Activated T-cell treated with anti-CD3 and anti-CD28 coated beads, Interleukin-2, amount 50 U/mL, for 24 hours (primary cell): ENCODE data around the gene LCN15.
"Not testable (repeated sequence)": the region's sequence is repeated elsewhere in the genome, so short reads cannot be mapped to it uniquely, and the experiment has no call there.

ENCODE experiments used
- DNase-seq: peaks from one replicate; pipeline ENCODE4 v3.0.0-alpha.2; 2020
- H3K27ac Mint-ChIP-seq: 2 replicates; pipeline ENCODE4 v1.8.0; 2020; ENCODE audit warnings: mild to moderate bottlenecking, mixed read lengths
- H3K27me3 Mint-ChIP-seq: 2 replicates; pipeline ENCODE4 v1.8.0; 2020; ENCODE audit warnings: mixed read lengths
- H3K36me3 Mint-ChIP-seq: 2 replicates; pipeline ENCODE4 v1.8.0; 2020; ENCODE audit warnings: low read depth, mixed read lengths
- H3K4me1 Mint-ChIP-seq: 2 replicates; pipeline ENCODE4 v1.8.0; 2020; ENCODE audit warnings: low read depth, mixed read lengths
- H3K4me3 Mint-ChIP-seq: 2 replicates; pipeline ENCODE4 v1.8.0; 2020; ENCODE audit warnings: mild to moderate bottlenecking, moderate library complexity, mixed read lengths
- H3K9me3 Mint-ChIP-seq: 2 replicates; pipeline ENCODE4 v1.8.0; 2020; ENCODE audit warnings: mixed read lengths

LCN15 gene

DNA sequence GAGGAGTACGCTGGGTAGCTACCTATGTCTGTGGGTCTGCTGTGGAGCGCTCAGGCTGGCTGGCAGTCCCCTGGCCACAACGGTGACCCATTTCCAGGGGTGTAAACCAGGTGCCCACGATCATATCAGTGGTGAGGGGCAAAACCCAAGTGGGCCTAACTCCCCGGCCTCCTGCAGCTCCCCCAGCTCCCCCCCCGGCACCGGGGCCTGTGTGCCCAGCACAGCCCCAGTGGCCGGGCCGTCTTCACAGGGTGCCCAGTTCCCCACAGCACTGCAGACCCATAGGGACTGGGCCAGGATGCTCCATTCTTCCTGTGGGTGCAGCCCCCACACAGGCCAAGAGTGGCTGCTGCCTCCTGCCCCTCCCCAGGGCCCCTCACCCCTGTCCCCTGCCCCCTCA, 5.3 kb downstream of the LCN15 start:
- DNase-seq: no peak
- H3K36me3 Mint-ChIP-seq: no peaks in the 10 kb centered on the region
- no peaks in the 10 kb centered on the region for H3K4me1 Mint-ChIP-seq
- H3K9me3 Mint-ChIP-seq: peaks cover 2% of the 10 kb centered on the region
- no peak overlapping the region for H3K4me3 Mint-ChIP-seq
- no peak overlapping the region for H3K27ac Mint-ChIP-seq
- peaks cover 29% of the 10 kb centered on the region for H3K27me3 Mint-ChIP-seq

- Mint-ChIP-seq H3K36me3 (no peaks in the 10 kb centered on the region), H3K4me3 (no peak overlapping the region), H3K9me3 (peaks cover 3% of the 10 kb centered on the region), H3K27ac (no peak overlapping the region), H3K27me3 (peaks cover 25% of the 10 kb centered on the region), H3K4me1 (no peaks in the 10 kb centered on the region)
- DNase-seq: no peak
Measured at GRCh38 chr9:136757751-136758140, 6.6 kb downstream of the LCN15 start.

DNA sequence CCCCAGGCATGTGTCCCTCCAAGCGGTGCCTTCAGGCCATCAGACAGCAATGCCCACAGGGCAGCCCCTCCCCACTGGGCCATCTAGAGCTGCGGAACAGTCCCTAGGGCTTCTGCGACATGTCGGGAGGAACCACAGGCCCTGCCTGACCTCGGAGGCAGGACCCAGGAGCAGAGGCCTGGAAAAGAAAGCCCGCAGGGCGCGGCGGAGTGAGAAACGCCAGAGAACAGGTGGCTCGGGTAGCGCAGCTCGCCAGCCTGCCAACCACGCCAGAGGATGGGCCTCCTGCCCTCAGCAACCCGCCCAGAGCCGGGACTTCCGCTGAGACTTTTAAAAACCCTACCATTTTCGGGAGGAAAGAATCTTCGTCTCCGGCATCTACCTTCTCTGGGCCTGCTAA, 7.0 kb downstream of the LCN15 start:
- Mint-ChIP-seq H3K9me3 (peaks cover 7% of the 10 kb centered on the region), H3K27me3 (peaks cover 27% of the 10 kb centered on the region), H3K4me1 (no peaks in the 10 kb centered on the region), H3K4me3 (no peak overlapping the region), H3K36me3 (peaks cover 2% of the 10 kb centered on the region), H3K27ac (no peak overlapping the region)
- DNase-seq: no peak

DNA sequence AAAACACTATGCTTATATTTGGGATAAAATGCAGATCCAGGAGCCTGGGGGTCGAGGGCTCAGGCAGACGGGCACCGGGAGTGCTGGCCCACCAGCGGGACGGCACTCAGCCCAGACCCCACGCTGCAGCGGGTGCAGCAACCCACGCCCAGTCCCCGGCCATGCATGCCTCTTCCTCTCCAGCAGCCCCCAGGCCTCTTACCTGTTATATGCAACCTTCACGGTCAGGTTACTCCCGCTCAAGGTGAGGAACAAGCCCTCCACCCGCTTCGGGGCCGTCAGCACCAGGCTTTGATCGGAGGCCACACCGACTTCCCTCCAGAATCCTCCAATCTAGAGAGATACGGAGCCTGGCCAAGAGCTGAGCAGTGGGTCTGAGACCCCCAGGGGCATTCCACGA, 7.5 kb downstream of the LCN15 start:
- Mint-ChIP-seq H3K4me1 (no peaks in the 10 kb centered on the region), H3K27me3 (peaks cover 32% of the 10 kb centered on the region), H3K27ac (no peak overlapping the region), H3K9me3 (peaks cover 12% of the 10 kb centered on the region), H3K4me3 (no peak overlapping the region), H3K36me3 (peaks cover 3% of the 10 kb centered on the region)
- no peak for DNase-seq

DNA sequence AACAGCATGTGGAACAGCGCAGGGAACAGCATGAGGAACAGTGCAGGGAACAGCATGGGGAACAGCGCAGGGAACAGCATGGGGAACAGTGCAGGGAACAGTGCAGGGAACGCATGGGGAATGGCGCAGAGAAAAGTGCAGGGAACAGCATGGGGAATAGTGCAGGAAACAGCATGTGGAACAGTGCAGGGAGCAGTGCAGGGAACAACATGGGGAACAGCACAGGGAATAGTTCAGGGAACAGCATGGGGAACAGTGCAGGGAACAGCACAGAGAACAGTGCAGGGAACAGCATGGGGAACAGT, 8.2 kb downstream of the LCN15 start:
- Mint-ChIP-seq H3K4me3 (no peak overlapping the region), H3K36me3 (peaks cover 3% of the 10 kb centered on the region), H3K27me3 (peaks cover 32% of the 10 kb centered on the region), H3K27ac (no peak overlapping the region), H3K9me3 (peaks cover 17% of the 10 kb centered on the region), H3K4me1 (no peaks in the 10 kb centered on the region)
- DNase-seq: no peak

DNA sequence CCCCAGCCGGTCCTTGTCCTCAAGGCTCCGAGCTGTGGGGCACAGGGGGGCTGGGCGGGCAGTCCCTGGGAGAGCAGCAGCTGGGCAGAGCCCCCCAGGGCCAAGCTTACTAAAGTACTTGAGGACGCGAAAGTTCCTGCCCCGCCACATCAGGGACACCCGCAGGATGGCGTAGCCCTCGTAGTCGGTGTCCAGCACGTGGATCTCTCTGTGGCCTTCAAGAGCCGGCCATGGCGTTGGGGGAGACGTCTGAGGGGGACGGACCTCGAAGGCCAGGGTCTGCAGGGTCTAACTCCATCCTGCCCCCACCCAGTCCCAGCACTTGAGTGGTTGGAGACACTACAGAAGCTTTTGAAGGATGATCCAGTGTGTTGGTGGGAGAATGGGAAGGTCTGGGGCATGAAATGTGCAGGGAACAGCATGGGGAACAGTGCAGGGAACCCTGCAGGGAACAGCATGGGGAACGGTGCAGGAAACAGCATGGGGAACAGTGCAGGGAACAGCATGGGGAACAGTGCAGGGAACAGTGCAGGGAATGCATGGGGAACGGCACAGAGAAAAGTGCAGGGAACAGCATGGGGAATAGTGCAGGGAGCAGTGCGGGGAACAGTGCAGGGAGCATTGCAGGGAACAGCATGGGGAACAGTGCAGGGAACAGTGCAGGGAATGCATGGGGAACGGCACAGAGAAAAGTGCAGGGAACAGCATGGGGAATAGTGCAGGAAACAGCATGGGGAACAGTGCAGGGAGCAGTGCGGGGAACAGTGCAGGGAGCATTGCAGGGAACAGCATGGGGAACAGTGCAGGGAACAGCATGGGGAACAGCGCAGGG, 8.8 kb downstream of the LCN15 start:
- not testable (repeated sequence) for H3K36me3 Mint-ChIP-seq, H3K27ac Mint-ChIP-seq, H3K4me3 Mint-ChIP-seq, DNase-seq, H3K4me1 Mint-ChIP-seq
- peaks cover 17% of the 10 kb centered on the region for H3K9me3 Mint-ChIP-seq
- peaks cover 30% of the 10 kb centered on the region for H3K27me3 Mint-ChIP-seq

DNA sequence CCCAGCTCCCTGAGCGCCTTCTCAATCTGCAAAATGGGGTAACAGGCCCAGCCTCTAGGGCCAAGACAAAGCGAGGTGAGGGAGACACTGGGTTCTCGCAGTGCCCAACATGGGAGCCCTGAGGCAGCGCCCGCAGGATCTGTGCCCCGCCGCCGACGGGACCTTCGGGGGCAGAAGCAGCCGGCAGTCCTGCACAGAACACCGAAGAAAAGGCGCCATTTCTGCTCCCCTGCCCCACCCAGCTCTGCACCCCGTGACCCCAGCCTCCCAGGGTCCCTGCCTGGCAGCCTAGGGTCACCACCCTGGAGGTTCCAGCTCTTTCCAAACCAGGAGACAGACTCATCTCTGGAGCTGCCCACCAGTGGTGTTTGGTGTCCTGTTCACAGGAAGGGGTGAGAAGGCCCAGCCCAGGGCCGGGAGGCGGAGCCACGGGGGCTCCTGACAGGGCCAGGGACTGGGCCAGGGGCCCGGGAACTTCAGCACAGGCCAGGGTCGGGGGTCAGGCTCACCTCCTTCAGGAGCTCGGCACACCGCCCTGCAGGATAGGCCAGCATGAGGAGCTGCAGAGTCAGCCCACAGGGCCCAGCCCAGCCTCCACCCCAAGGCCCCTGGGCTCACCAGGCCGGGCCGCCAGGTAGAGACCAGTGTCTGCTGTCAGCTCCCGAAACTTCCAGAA, 9.6 kb downstream of the LCN15 start:
- H3K4me1 Mint-ChIP-seq: peaks cover 6% of the 10 kb centered on the region
- peaks cover 30% of the 10 kb centered on the region for H3K27me3 Mint-ChIP-seq
- no peak for DNase-seq
- H3K27ac Mint-ChIP-seq: no peak overlapping the region
- peaks cover 17% of the 10 kb centered on the region for H3K9me3 Mint-ChIP-seq
- peaks cover 3% of the 10 kb centered on the region for H3K36me3 Mint-ChIP-seq
- no peak overlapping the region for H3K4me3 Mint-ChIP-seq

DNA sequence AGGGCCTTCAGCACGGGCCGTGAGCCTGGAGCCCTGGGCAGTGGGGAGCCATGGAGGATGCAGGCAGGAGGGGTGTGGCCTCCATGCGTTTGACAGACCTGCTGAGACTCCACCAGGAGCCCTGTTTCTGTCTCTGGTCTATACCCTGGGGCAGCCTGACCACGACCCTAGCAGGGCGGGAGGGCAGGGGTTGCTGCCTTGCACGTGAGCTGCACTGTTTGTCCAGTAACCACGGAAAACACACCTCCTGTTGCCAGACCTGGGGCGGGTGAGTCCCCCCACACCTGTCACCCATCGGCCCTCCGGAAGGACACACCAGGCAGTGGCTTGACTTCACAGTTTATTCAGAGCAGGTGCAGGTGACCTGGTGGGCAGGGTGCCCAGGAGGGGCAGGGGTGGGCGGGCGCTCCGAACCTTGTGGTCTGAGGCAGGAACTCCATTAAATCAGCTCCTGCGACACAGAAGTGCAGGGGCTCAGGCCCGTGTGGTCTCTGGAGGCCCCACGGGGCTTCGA, 10.2 kb downstream of the LCN15 start:
- peaks cover 36% of the 10 kb centered on the region for H3K27me3 Mint-ChIP-seq
- peaks cover 6% of the 10 kb centered on the region for H3K4me1 Mint-ChIP-seq
- DNase-seq: no peak
- H3K9me3 Mint-ChIP-seq: peaks cover 17% of the 10 kb centered on the region
- H3K36me3 Mint-ChIP-seq: peaks cover 3% of the 10 kb centered on the region
- H3K27ac Mint-ChIP-seq: no peak overlapping the region
- no peak overlapping the region for H3K4me3 Mint-ChIP-seq

DNA sequence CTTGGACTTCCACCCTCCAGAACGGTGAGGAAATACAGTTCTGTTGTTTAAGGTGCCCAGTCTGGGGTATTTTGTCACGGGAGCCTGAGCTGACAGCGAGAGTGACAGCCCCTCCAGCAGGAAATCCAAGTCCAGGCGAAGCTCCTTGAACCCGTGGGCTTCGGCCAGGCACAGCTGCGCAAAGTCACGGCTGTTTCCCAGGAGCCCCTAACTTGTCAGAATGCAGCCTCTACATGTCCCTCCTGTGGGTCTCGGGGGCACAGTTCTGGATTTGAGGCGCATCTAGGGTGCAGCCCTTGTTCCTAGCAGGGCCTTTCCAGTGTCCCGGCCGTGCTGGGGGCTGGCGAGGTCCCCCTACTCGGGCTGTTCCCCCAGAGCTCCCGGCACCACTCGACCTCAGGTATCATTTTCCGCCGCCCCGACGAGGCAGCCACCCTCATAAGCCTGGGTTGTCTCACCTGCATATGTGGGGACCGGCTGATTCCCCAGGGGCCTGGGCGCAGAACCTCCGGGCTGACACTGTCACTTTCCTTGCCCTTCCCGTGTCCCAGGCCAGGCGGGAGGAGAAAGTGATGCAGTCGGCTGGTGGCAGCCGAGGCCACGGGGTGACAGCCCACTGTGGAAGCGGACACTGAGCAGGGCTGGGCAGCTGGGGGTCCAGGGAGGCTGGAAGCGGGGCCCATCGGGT, 10.8 kb downstream of the LCN15 start:
- no peak for DNase-seq

DNA sequence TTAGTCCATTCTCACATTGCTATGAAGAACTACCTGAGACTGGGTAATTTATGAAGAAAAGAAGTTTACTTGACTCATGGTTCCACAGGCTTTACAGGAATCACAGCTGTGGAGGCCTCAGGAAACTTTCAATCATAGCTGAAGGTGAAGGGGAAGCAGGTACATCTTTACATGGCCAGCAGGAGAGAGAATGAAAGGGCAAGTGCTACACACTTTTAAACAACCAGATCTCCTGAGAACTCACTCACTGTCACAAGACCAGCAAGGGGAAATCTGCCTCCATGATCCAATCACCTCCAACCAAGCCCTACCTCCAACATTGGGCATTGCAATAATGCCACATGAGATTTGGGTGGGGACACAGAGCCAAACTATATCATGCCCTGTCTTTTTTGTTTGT, 12.5 kb downstream of the LCN15 start:
- H3K27ac Mint-ChIP-seq: no peak overlapping the region
- peaks cover 6% of the 10 kb centered on the region for H3K4me1 Mint-ChIP-seq
- H3K4me3 Mint-ChIP-seq: no peak overlapping the region
- H3K36me3 Mint-ChIP-seq: peaks cover 3% of the 10 kb centered on the region
- peaks cover 48% of the 10 kb centered on the region for H3K27me3 Mint-ChIP-seq
- no peak for DNase-seq
- H3K9me3 Mint-ChIP-seq: peaks cover 17% of the 10 kb centered on the region

More for the DNA sequence above, 10.8 kb downstream of the LCN15 start:
- peaks cover 3% of the 10 kb centered on the region for H3K36me3 Mint-ChIP-seq
- H3K4me3 Mint-ChIP-seq: no peak overlapping the region
- peaks cover 17% of the 10 kb centered on the region for H3K9me3 Mint-ChIP-seq
- H3K27me3 Mint-ChIP-seq: peaks cover 38% of the 10 kb centered on the region
- no peak overlapping the region for H3K27ac Mint-ChIP-seq
- H3K4me1 Mint-ChIP-seq: peaks cover 6% of the 10 kb centered on the region

DNA sequence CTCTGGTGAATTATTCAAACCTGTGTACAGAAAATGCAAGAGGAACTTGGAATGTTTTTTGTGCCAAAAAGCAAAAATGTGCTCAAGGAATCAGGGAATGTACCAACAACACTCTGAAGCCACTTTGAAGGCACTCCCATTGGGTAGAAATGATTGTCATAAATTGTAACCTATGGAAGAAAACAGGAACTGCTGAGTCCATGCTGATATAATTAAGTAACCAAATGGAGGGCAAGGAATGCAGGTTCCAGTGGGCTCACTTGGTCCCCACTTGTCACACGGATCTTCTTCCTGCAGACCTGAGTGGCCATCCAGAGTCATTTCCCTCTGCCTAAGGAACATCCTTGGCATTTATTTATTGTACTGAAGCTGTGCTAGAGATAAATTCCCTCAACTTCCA, 13.1 kb downstream of the LCN15 start:
- peaks cover 17% of the 10 kb centered on the region for H3K9me3 Mint-ChIP-seq
- H3K4me1 Mint-ChIP-seq: peaks cover 6% of the 10 kb centered on the region
- H3K27ac Mint-ChIP-seq: no peak overlapping the region
- peaks cover 44% of the 10 kb centered on the region for H3K27me3 Mint-ChIP-seq
- no peak overlapping the region for H3K4me3 Mint-ChIP-seq
- peaks cover 3% of the 10 kb centered on the region for H3K36me3 Mint-ChIP-seq
- no peak for DNase-seq

- Mint-ChIP-seq H3K27me3 (peaks cover 37% of the 10 kb centered on the region), H3K9me3 (peaks cover 15% of the 10 kb centered on the region), H3K36me3 (peaks cover 3% of the 10 kb centered on the region), H3K27ac (no peak overlapping the region), H3K4me1 (peaks cover 6% of the 10 kb centered on the region), H3K4me3 (no peak overlapping the region)
- no peak for DNase-seq
Measured at GRCh38 chr9:136750526-136750925, 13.8 kb downstream of the LCN15 start.

DNA sequence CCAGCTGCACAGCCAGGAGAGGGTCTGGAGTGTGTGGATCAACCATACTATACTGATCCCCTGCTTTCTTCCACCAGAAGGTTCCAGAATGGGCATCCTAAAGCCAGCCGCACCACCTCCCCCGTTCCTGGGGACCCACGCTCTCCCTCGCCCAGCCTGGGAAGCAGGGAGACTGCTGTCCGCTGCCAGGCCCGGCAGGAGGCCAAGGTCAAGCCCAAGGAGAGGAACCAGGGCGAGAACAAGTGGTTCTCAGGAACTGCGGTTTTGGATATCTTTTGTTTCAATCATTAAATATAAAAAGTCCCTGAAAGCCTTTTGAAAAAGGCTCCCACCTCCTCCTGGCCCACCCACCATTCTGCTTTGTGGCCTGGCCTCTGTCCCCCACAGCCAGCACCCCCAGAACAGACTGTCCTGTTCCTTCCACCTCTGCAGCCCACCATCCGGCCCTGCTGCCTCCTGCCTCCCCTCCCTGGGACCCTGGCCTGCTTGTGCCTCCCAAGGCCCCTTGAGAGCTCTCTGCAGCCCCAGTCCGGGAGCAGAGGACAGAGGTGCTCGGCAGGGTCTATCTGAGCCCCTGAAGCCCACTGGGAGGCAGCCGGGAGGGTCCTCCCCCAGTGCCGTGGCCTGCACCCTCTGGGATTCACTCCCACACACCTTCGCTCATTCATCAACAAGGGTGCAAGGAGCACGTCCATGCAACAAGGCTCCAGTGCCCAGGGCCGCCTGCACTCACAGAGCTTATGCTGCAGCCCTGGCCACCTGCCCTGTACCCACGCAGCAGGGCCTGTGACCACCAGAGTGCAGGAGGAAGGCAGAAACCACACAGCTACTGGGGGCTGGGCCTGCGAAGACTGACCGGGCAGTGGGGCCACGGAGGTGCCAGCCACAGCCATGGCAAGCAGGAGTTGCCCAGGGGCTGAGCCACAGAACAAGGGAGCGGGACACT, 15.4 kb downstream of the LCN15 start:
- Mint-ChIP-seq H3K4me3 (no peak overlapping the region), H3K4me1 (peaks cover 6% of the 10 kb centered on the region), H3K9me3 (peaks cover 15% of the 10 kb centered on the region), H3K36me3 (peaks cover 3% of the 10 kb centered on the region), H3K27me3 (peaks cover 36% of the 10 kb centered on the region), H3K27ac (no peak overlapping the region)
- DNase-seq: no peak

- Mint-ChIP-seq H3K4me1 (peaks cover 6% of the 10 kb centered on the region), H3K27ac (no peak within 1 kb of the TSS), H3K36me3 (peaks cover 3% of the 10 kb centered on the region), H3K9me3 (peaks cover 15% of the 10 kb centered on the region), H3K27me3 (peaks cover 38% of the 10 kb centered on the region), H3K4me3 (no peak within 1 kb of the TSS)
- DNase-seq: no peak
Measured at GRCh38 chr9:136748201-136748600, 16.1 kb downstream of the LCN15 start, which contains the start of gene LCN6. Gene LCN6, minus strand, starts transcription at chr9:136748525. Its CDS starts 42 bp downstream, at chr9:136748483.
